GM21526 (cell line): Measurements from ENCODE around the gene DGKE.

ENCODE experiments used
- ATAC-seq: cut with Tn5 transposase; IDR thresholded peaks from one replicate; pipeline ENCODE4 v1.9.1; 2021; ENCODE audit warnings: moderate library complexity; ENCODE audit not compliant: unreplicated experiment, low FRiP score

Gene DGKE

DNA sequence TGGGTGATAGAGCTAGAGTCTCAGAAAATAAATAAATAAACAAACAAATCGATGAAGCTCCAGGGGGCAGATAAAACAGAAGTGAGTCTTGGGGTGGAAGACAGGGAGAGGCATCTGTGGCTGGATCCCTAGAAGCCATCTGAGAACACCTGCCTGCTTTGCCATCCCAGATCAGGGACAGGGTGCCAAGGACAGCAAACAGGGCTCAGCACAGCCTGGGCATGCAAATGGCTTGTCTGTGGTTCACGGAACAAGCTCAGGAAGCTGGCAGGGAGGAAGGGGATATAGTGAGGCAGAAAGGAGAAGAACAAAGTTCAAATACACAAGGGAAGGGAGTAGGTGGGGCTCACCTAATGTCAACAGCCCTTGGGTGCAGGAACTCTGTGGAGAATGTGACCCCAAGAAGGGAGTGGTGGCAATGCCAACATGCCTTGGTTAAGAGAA lies 52.4 kb downstream of the DGKE start:
- no peak for ATAC-seq

DNA sequence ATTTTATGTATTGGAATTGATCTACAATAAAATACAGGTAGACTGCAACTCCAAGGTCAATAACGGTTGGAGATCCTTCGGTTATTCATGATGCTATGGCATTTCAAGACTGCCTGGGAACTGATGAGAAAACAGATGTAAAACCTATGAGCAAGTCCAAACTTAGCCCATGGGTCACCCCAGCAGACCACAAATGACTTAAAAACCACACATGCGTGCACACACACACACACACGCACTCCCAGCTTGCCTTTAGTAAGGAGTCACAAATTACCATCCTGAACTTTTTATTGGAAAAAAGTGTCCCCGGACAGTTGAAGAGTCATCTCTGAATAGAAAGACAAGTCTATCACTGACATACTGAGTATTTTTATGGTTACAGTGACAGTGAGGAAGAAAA lies 53.2 kb downstream of the DGKE start:
- no peak for ATAC-seq

DNA sequence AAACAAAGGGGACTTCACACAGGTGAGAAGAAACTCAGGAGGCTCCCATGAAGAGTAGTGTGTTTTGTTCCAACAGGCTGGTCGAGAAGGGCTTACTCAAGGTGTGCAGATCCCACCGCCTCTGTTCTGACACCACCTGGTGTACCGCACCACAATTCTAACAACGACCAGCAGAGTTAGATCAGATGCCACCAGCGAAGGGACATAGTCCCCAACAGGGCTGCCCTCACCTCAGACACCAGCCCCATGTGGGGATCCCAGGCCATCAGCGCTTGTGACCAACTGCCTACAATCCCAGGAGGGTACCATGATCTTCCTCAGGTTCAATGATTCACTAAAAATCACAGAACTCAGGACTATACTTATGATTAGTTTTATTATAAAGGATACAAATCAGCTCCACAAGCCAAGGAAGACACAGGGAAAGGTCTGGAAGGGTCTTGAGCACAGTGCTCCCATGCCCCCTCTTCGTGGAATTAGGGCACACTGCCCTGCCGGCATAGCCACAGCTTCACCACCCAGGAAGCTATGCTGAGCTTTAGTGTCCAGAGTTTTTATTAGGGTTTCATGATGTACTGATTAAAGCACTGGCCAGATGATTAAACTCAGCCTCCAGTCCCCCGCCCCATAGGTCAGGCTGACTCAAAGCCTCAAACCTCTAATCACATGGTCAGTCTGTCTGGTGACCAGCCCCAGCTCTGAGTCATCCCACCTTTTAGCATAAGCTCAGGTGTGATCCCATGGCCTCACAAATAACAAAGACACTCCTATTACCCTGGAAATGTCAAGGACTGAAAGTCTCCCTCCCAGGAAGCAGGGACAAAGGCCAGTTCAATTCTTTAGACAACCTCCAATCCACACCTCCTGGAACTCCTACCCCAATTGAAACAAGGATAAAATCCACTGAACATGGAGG lies 53.9 kb downstream of the DGKE start:
- no peak for ATAC-seq

DNA sequence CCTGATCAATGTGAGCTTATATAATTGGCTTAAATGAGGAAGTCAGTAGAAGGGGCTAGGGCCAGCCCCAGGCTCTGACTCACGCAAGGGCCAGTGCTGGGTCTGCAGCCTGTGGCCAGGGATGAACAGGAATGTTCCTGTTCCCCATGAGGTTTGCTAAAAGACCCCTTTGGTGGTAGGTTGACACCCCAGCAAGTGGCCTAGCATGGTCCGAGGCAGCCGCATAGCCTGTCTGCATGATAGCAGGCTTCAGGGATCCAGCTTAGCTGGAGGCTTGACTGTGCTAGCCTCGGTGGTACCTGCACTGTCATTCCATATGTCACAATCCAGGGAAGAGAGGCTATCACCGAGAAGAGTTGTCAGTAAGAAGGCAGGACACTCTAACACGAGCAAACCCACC lies 56.4 kb downstream of the DGKE start:
- ATAC-seq, result no peak

DNA sequence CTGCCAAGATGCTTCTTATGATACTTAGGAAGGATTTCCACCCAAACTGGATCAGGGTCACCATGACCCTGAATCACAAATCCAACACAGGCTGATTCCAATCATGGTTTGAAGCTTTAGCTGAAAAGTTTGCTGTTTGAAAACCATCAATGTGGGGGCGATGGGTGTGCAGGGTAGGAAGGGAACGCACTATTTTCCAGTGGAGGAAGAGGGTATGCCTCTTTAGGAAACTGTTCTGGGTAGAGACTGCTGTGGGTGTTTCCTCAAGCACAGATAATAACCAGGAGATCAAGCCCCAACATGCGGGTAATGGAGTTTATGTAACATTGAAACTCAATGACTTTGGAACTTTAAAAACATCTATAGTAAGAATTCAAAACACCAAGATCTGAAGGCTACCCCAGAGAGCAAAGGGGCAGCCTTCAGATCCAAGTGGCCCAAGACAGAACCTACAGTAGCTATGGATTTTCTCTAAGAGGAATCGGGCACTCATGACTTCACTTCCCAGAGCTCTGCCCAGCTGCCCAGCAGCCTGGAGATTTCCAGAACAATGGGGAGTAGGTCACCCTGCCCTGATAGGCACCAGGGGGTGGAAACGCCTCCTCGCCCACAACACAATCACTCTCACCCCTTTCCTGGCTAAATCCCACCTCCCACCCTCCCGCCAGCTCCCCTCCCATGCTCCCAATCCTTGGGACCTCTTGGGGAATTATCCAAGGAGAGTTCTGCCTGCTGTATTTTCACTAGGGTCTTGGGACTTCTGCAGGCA lies 57.1 kb downstream of the DGKE start:
- no peak for ATAC-seq

DNA sequence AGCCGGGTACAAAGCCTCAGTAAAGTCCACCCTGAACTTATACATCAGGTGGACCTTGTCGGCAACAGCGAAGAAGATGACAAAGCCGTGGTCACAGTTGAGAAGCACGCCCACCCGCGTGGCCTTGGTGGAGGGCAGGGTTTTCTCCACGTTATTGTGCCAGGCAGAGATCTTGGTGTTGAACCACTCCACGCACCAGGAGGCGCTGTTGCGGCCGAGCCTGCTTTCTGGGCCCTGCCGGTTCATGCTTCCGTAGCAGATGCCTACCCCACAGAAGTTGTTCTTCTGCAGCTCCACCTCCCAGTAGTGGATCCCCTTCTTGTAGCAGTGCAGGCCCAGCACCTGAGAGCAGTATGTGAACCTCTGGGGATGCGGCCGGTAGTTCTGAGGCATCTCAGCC lies 57.8 kb downstream of the DGKE start:
- no peak for ATAC-seq

DNA sequence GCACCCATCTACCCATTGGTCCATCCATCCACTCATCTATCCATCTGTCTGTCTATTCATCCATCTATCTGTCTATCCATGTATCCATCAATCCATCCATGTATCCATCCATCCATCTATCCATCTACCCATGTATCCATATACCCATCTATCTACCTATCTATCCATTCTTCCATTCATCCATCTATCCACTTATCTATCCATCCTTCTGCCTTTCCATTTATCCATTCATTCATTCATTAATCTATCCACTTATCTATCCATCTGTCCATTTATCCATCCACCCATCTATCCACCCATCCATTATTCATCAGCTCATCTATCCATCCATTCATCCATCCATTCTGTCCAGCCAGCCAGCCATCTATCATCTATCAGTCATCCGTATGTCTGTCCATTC lies 58.4 kb downstream of the DGKE start:
- ATAC-seq, result no peak

DNA sequence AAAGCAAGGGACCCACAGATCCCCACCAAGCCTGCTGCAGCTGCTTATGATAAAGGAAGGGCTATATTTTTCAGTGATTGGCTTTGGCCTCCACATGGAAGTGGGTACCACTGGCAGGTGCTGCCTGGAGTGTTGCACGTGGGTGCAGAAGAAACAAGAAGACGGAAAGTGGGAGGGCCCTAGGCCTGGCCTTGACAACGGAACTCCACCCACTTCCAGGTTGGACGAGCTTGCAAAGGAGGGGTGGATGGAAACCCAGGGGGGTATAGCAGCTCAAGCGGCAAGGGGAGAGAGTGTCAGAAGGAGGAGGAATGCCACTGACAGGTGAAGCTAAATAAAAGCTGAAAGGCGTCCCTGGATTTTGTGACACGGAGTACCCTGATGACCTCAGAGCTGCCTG lies 59.6 kb downstream of the DGKE start:
- ATAC-seq, result no peak

DNA sequence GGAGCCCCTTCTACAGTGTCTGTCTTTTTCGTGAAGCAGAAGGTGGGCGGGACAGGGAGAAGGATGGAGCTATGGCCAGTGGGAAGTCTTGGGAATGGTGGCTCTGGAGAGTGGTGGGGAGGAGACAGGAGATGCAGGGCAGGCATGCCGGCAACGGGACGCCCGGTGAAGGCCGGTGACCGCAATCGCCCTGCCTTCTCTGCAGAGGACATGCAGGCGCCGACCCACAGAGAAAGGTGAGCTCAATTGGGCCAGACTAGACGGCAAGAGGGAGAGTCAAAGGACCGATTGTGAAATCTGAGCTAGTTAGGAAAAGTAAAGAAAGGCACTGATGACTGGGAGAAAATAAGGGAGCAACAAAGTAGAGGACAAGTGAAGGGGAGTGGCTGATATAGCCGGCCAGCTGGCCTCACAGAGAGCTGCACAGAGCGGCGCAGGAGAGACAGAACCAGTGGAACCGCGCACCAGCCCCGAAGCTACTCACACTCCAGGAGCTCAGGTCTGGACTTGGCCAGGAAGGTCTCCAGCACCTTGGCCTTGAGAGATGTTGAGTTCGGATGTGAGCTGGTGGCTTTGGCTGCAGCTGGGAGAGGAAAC lies 61.0 kb downstream of the DGKE start:
- no peak for ATAC-seq

DNA sequence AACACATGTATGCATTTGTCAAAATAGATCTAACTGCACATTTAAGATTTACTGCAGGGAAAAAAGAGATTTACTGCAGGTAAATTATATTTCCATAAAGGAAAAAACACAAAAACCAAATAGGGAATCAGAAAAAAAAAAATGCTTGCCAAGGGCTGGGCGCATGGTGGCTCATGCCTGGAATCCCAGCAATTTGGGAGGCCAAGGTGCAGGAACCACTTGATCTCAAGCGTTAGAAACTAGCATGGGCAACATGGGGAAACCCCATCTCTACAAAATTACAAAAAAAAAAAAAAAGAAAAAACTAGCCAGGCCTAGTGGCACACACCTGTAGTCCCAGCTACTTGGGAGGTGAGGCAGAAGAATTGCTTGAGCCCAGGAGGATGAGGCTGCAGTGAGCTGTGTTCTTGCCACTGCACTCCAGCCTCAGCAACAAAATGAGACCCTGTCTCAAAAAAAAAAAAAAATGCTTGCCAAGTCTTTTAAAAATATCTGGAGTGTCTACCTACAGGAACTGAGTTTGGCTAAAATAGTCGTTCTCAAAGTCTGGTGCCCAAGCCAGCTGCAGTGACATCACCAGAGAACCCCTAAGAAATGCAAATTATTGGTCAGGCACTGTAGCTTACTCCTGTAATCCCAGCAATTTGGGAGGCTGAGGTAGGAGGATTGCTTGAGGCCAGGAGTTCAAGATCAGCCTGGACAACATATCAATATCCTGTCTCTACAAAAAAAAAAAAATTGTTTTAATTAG lies 62.4 kb downstream of the DGKE start:
- ATAC-seq, result no peak

DNA sequence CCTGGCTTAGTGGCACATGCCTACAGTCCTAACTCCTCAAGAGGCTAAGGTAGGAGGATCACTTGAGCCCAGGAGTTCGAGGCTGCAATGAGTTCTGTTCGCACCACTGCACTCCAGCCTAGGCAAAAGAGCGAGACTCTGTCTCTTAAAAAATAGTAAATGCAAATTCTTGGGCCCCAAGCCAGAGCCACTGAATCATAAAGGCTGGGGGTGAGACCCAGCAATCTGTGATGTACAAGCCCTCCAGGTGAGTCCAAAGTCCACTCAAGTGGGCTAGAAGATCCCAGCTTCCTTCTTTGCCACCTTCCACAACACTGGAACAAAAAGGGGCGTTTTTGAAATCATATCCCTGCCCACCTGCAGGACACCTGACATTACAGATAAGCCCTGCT lies 63.0 kb downstream of the DGKE start:
- ATAC-seq, result no peak

DNA sequence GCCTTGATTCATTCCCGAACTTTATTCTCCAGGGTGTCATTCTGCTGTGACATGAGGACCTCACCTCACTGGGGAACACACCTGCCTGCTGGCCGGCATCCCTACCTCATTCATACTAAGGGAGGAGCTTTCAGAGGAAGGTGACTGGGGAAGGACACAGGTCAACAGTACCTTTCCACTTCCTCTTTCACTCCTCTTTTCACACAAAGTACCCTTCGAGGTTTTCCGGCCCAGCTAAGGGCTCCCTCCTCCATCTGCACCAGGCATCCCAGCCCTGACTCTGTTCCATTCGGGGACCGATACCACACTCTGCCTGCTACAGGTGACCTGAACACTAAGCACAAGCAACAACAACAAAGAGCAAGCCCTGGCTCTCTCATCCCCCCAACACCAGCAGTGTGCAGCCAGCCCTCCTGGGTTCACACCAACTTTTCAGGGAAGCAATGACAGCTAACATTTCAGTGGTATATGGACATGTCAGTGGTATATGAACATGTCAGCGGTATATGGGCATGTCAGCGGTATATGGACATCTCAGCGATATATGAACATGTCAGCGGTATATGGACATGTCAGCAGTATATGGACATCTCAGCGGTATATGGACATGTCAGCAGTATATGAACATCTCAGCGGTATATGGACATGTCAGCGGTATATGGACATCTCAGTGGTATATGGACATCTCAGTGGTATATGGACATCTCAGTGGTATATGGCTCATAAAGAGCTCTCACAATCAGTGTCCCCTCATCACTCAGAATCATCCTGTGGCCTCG lies 63.9 kb downstream of the DGKE start:
- ATAC-seq, result no peak

DNA sequence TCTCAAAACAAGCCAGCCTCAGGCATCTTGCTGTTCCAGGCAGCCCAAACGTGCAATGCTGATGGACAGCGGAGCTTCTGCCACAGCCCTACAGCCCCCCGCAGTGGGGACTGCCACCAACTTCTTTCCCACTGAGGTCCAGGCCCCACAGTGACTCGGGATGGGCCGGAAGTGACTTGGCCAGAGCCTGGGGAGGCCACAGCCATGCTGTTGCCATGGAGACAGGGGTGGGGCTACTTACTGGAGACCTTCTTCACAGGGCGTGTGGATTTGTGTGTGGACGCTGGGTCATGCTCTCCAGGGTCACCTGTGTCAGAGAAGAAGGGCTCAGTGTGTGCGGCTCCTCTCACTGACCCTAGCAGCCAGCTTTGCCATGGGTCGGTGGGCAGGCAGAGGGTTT lies 64.9 kb downstream of the DGKE start:
- ATAC-seq, result no peak

DNA sequence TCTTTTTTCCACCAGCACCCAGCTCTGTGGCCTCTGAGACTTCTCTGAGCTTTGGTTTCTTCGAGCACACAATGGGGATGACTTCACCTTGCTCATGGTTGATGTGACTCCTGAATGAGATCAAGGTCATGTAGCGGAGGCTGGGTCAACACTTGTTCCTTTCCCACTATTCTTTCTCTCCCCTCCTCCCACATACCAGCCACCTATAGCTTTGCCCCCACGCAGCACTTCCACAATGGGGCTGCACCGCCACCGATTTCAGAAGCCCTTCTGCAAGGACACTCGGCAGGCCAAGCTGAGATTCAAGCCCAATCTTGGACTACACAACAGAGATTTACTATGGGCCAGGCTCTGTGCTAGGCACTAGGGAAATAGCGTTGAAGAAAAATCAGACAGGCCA lies 65.5 kb downstream of the DGKE start:
- ATAC-seq, result no peak

DNA sequence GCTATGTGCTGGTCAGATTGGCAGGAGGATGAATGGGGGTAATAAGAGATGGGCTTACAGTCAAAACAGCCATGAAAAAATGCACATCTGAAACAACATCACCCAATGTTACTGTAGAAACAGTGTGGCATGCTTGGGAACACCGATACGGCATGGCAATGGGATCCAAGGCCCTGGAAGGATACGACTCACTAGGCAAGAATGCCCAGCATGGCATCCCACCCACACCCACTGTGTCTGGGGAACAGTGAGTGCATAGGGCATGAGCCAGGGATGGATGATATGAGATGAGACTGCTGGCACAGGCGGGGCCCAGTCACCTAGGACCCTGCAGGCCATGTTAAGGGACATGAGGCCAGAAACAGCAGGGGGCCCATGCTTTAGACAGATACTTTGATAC lies 68.4 kb downstream of the DGKE start:
- ATAC-seq, result no peak

DNA sequence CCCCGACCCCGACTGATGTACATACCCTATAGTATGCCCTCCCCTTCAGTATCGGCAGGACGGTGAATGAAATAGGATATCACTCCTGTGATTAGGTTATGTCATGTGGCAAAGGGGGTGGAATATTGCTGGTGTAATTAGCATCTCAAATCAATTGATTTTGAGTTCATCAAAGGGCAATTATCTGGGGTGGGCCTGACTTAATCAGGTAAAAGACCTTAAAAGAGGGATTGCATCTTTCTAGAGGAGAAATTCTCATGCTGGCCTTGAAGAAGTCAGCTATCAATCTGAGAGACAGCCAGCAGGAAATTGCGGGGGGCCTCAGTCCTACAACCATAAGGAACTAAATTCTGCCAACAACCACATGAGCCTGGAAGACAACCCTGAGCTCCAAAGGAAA lies 69.6 kb downstream of the DGKE start:
- no peak for ATAC-seq

DNA sequence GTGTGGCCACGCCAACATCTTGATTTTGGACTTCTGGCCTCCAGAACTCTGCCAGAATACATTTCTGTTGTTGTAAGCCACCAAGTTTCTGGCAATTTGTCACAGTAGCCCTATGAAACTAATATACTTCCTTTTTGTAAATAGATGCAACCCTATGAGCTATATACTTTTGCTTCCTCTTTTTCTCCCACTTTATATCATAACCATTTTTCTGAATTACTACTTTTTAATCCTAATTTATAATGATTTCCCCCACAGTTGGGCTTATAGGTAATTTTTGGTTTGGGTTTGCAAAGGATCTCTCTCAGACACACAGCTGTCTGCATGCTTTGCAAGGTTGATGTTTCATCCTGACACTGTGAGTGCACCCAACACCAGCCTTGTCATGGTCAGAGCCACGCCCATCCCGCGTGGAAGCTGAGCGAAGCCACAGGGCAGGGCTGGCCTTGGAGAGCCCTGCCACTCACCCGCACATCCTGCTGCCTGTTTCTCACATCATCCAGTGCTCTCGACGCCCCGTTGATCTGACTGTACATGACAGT lies 74.1 kb downstream of the DGKE start:
- ATAC-seq, result peak; percentile 74

DNA sequence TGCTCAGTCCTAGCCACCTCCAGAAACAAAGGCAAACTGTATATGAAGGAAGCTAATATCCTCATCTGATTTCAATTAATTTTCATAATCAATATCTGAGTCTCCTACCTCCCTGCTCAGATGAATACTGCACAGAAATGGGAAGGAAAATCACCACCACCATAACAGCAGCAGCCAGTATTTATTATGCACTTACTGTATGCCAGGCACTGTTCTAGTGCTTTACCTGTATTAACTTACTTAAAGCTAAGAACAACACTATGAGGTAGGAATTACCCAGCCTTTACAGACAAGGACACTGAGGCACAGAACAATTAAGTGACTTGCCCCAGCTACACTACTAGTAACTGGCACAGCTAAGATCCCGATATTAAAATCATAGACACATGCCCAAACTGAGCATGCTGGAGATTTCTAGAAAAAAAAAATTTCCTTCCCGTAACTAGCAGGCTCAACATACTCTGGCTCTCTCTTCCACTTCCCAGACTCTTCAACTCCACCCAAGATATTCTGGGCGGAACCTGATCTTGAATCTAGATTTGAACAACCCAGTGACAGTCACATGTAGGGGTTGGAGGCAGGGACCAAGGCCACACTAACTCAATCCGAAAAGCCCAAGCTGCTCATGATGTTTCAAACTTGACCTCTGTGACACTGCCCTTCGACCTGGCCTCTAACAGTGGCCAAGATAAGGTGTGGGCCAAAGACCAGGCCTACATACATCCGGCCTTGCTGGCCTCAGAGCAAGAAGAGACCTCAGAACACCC lies 76.0 kb downstream of the DGKE start:
- ATAC-seq, result no peak
